ENCODE measurements around the gene C5AR2. TPM values are rescaled to one million over a fixed set of nuclear protein-coding genes. Genes with fewer than 3 reads are reported as not detected.
"Not testable (repeated sequence)": the region's sequence is repeated elsewhere in the genome, so short reads cannot be mapped to it uniquely, and the experiment has no call there.

The C5AR2 gene
- total RNA-seq, 1 experiment from 2014 or later, result not detected

DNA sequence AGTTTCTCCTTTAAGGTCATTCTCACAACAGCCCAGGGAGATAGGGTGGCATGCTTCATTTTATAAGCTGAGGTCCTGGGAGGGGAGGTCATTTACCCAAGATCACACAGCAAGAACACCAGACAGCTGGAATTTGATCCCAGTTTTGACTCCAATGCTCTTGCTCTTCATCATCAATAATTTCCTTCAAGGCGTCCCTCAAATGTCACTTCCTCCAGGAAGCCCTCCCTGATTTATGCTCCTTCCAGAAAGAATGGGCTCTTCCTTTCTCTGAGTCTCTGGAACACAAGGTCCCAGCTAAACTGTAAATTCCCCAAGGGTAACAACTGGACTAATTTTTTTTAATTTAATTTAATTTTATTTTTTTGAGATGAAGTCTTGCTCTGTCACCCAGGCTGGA is 12.4 kb downstream of the C5AR2 start:
- Histone ChIP-seq H3K14ac (ENCODE audit: insufficient read depth, low read length) (no peak overlapping the region), H2BK20ac (ENCODE audit: low read depth, low read length, poor library complexity, severe bottlenecking) (no peak overlapping the region), H4K8ac (replicated peaks; ENCODE audit: insufficient read length, low read depth, low read length) (no peak overlapping the region), H3K4me2 (ENCODE audit: insufficient read depth, insufficient read length, low read length) (no peak overlapping the region), H2BK120ac (ENCODE audit: low read depth, low read length, poor library complexity, severe bottlenecking) (no peak overlapping the region), H2BK15ac (ENCODE audit: low read depth, low read length) (no peak overlapping the region), H3K9ac (ENCODE audit: extremely low read depth, insufficient read length, low read length) (no peak overlapping the region), H2BK5ac (ENCODE audit: insufficient read length, low read length) (no peak overlapping the region), H3K9me3 (ENCODE audit: control insufficient read depth, low read depth, low read length) (no peaks in the 10 kb centered on the region), H3K4me1 (ENCODE audit: insufficient read depth, low read length) (no peaks in the 10 kb centered on the region), H4K91ac (ENCODE audit: insufficient read length, low read depth, low read length) (no peak overlapping the region), H3K4ac (ENCODE audit: low read depth, low read length) (no peak overlapping the region), H2BK12ac (ENCODE audit: insufficient read length, low read depth, low read length) (no peak overlapping the region), H3K27me3 (ENCODE audit: insufficient read depth, low read length) (no peaks in the 10 kb centered on the region), H2AFZ (ENCODE audit: low read length) (no peak overlapping the region), H4K5ac (ENCODE audit: insufficient read length, low read depth, low read length) (no peak overlapping the region), H4K20me1 (ENCODE audit: control insufficient read depth, insufficient read depth, insufficient read length) (no peaks in the 10 kb centered on the region), H3K18ac (ENCODE audit: insufficient read length, low read depth, low read length) (no peak overlapping the region), H3K79me2 (ENCODE audit: insufficient read depth, low read length) (no peaks in the 10 kb centered on the region), H2AK5ac (ENCODE audit: insufficient read length, low read length) (no peak overlapping the region), H3T11ph (ENCODE audit: low read length) (no peak overlapping the region), H3K23ac (ENCODE audit: insufficient read length, low read depth, low read length) (no peak overlapping the region), H3K27ac (ENCODE audit: insufficient read length, low read depth, low read length) (no peak overlapping the region), H3K23me2 (ENCODE audit: insufficient read length, low read depth, low read length, poor library complexity, severe bottlenecking) (peaks cover 1% of the 10 kb centered on the region), H3K79me1 (ENCODE audit: insufficient read depth, low read depth, low read length, poor library complexity, severe bottlenecking) (no peaks in the 10 kb centered on the region), H3K56ac (ENCODE audit: insufficient read length, low read depth, low read length) (no peak overlapping the region)
- DNase-seq, result no peak
- H3K4me3 Mint-ChIP-seq, result no peak overlapping the region
- TF ChIP-seq, protein P1, sequence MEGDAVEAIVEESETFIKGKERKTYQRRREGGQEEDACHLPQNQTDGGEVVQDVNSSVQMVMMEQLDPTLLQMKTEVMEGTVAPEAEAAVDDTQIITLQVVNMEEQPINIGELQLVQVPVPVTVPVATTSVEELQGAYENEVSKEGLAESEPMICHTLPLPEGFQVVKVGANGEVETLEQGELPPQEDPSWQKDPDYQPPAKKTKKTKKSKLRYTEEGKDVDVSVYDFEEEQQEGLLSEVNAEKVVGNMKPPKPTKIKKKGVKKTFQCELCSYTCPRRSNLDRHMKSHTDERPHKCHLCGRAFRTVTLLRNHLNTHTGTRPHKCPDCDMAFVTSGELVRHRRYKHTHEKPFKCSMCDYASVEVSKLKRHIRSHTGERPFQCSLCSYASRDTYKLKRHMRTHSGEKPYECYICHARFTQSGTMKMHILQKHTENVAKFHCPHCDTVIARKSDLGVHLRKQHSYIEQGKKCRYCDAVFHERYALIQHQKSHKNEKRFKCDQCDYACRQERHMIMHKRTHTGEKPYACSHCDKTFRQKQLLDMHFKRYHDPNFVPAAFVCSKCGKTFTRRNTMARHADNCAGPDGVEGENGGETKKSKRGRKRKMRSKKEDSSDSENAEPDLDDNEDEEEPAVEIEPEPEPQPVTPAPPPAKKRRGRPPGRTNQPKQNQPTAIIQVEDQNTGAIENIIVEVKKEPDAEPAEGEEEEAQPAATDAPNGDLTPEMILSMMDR (conservative IDR thresholded peaks at IDR 0.05), result no peak
- peaks cover 7 to 8% of the 10 kb centered on the region in 2 experiments; a peak in 3 of 4 replicates for H3K4me1 Mint-ChIP-seq
- peaks cover 18% of the 10 kb centered on the region for H3K27me3 Mint-ChIP-seq (ENCODE audit: low read depth)
- H3K9me3 Mint-ChIP-seq, result peaks cover 3% of the 10 kb centered on the region in 2 experiments; a peak in 2 of 5 replicates
- WGBS (ENCODE audit: extremely low coverage, insufficient read length, low lambda C conversion rate), result no CpG with 5 or more reads among the region's 1 CpG
- H3K36me3 Mint-ChIP-seq (ENCODE audit: insufficient read depth in 1 of 3, low read depth in 3 of 3), result peaks cover 2 to 5% (median 5%) of the 10 kb centered on the region in 3 experiments; a peak in 4 of 7 replicates
- no peak overlapping the region for H3K27ac Mint-ChIP-seq

DNA sequence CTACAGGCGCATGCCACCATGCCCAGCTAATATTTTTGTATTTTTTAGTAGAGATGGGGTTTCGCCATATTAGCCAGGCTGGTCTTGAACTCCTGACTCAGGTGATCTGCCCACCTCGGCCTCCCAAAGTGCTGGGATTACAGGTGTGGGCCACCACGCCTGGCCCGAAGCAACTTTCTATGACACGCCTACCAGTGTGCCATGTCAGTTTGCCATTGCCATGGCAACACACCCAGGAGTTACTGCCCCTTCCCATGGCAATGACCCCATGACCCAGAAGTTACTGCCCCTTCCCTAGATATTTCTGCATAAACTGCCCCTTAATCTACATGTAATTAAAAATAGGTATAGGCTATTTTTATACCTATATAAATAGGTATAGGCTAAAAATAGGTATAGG is 14.0 kb downstream of the C5AR2 start:
- H3K79me2 ChIP-seq (ENCODE audit: insufficient read depth, low read length); H3K9ac ChIP-seq (ENCODE audit: extremely low read depth, insufficient read length, low read length); H4K91ac ChIP-seq (ENCODE audit: insufficient read length, low read depth, low read length); H3K56ac ChIP-seq (ENCODE audit: insufficient read length, low read depth, low read length); H2BK15ac ChIP-seq (ENCODE audit: low read depth, low read length); H3K14ac ChIP-seq (ENCODE audit: insufficient read depth, low read length); H3K27ac ChIP-seq (ENCODE audit: insufficient read length, low read depth, low read length); H4K5ac ChIP-seq (ENCODE audit: insufficient read length, low read depth, low read length); H2AK5ac ChIP-seq (ENCODE audit: insufficient read length, low read length); H3K18ac ChIP-seq (ENCODE audit: insufficient read length, low read depth, low read length); H3K4ac ChIP-seq (ENCODE audit: low read depth, low read length); H3K23me2 ChIP-seq (ENCODE audit: insufficient read length, low read depth, low read length, poor library complexity, severe bottlenecking); H3K27me3 ChIP-seq (ENCODE audit: insufficient read depth, low read length); H3K4me2 ChIP-seq (ENCODE audit: insufficient read depth, insufficient read length, low read length); H2AFZ ChIP-seq (ENCODE audit: low read length); H2BK5ac ChIP-seq (ENCODE audit: insufficient read length, low read length); H2BK120ac ChIP-seq (ENCODE audit: low read depth, low read length, poor library complexity, severe bottlenecking); DNase-seq; H3K79me1 ChIP-seq (ENCODE audit: insufficient read depth, low read depth, low read length, poor library complexity, severe bottlenecking); H3K23ac ChIP-seq (ENCODE audit: insufficient read length, low read depth, low read length); H3K9me3 ChIP-seq (ENCODE audit: control insufficient read depth, low read depth, low read length); H3T11ph ChIP-seq (ENCODE audit: low read length); H2BK12ac ChIP-seq (ENCODE audit: insufficient read length, low read depth, low read length); H4K8ac ChIP-seq (replicated peaks; ENCODE audit: insufficient read length, low read depth, low read length); H4K20me1 ChIP-seq (ENCODE audit: control insufficient read depth, insufficient read depth, insufficient read length); H2BK20ac ChIP-seq (ENCODE audit: low read depth, low read length, poor library complexity, severe bottlenecking); H3K4me1 ChIP-seq (ENCODE audit: insufficient read depth, low read length); H3K27ac Mint-ChIP-seq; H3K4me3 Mint-ChIP-seq; H3K9me3 Mint-ChIP-seq: not testable (repeated sequence)
- peaks cover 19 to 21% of the 10 kb centered on the region in 2 experiments for H3K4me1 Mint-ChIP-seq
- peaks cover 6 to 16% (median 13%) of the 10 kb centered on the region in 3 experiments; a peak in 6 of 7 replicates for H3K36me3 Mint-ChIP-seq (ENCODE audit: insufficient read depth in 1 of 3, low read depth in 3 of 3)
- peaks cover 18% of the 10 kb centered on the region for H3K27me3 Mint-ChIP-seq (ENCODE audit: low read depth)
- WGBS (ENCODE audit: extremely low coverage, insufficient read length, low lambda C conversion rate), result no CpG with 5 or more reads among the region's 6 CpGs

All from H9 (cell line).